Suppressor macrophage treated with lipopolysaccharide for 4 hours (primary cell): ENCODE data around the gene ZC3H18.

Source experiments
- DNase-seq: peaks from one replicate; pipeline ENCODE4 v3.0.0-alpha.2; 2020

The ZC3H18 gene

GRCh38 chr16:88552166-88552565, 18.0 kb upstream of the ZC3H18 start:
- DNase-seq = no peak

- DNase-seq = no peak
These were observed 17.4 kb upstream of the ZC3H18 start for GRCh38 chr16:88552815-88553214.

GRCh38 chr16:88553739-88554138, 16.5 kb upstream of the ZC3H18 start:
- no peak for DNase-seq

GRCh38 chr16:88554711-88555264, 15.4 kb upstream of the ZC3H18 start:
- DNase-seq = no peak

GRCh38 chr16:88556294-88556988, 13.8 kb upstream of the ZC3H18 start:
- DNase-seq = no peak

- peak; percentile 52 for DNase-seq
These were observed 11.5 kb upstream of the ZC3H18 start for GRCh38 chr16:88558457-88559442.

GRCh38 chr16:88560714-88561484, 9.3 kb upstream of the ZC3H18 start:
- DNase-seq = peak; percentile 31

GRCh38 chr16:88561485-88562359, 8.5 kb upstream of the ZC3H18 start:
- DNase-seq = peak; percentile 45

GRCh38 chr16:88566158-88566557, 4.0 kb upstream of the ZC3H18 start:
- peak; percentile 76 for DNase-seq

GRCh38 chr16:88568710-88569613, 1.2 kb upstream of the ZC3H18 start:
- no peak for DNase-seq

GRCh38 chr16:88569614-88569984, 604 bp upstream of the ZC3H18 start:
- DNase-seq = peak; percentile 7

- peak; percentile 19 for DNase-seq
These were observed 489 bp downstream of the ZC3H18 start for GRCh38 chr16:88570691-88571092.

GRCh38 chr16:88575251-88575650, 5.0 kb downstream of the ZC3H18 start:
- no peak for DNase-seq

GRCh38 chr16:88576307-88576706, 6.1 kb downstream of the ZC3H18 start:
- no peak for DNase-seq

GRCh38 chr16:88577166-88577565, 7.0 kb downstream of the ZC3H18 start:
- no peak for DNase-seq

- DNase-seq = no peak
These were observed 8.5 kb downstream of the ZC3H18 start for GRCh38 chr16:88578446-88579313.

- no peak for DNase-seq
These were observed 10.2 kb downstream of the ZC3H18 start for GRCh38 chr16:88580371-88580770.

GRCh38 chr16:88581033-88581432, 10.8 kb downstream of the ZC3H18 start:
- DNase-seq = no peak

- DNase-seq = no peak
These were observed 12.8 kb downstream of the ZC3H18 start for GRCh38 chr16:88582912-88583575.
